Mucosa of stomach (tissue), 1 donor: ENCODE measurements around the gene ZBTB4.

Source experiments
- H3K27me3 ChIP-seq: one replicate; pipeline ENCODE4 v1.7.0; 2013; ENCODE audit warnings: mild to moderate bottlenecking, low read length; ENCODE audit not compliant: control insufficient read depth, insufficient read depth
- H3K36me3 ChIP-seq: one replicate; pipeline ENCODE4 v1.7.0; 2013; ENCODE audit warnings: low read length; ENCODE audit not compliant: control insufficient read depth, insufficient read depth
- H3K4me1 ChIP-seq: one replicate; pipeline ENCODE4 v1.7.0; 2013; ENCODE audit warnings: mild to moderate bottlenecking, low read length; ENCODE audit not compliant: control insufficient read depth, insufficient read depth
- H3K4me3 ChIP-seq: one replicate; pipeline ENCODE4 v1.7.0; 2013; ENCODE audit warnings: low read length
- H3K9ac ChIP-seq: one replicate; pipeline ENCODE4 v1.7.0; 2013; ENCODE audit warnings: mild to moderate bottlenecking, low read length, moderate library complexity
- H3K9me3 ChIP-seq: one replicate; pipeline ENCODE4 v1.7.0; 2013; ENCODE audit warnings: mild to moderate bottlenecking, low read length, moderate library complexity; ENCODE audit not compliant: control insufficient read depth
- donor health status: Pancreatic carcinoma.

Gene ZBTB4

GRCh38 chr17:7432296-7432695 lies 47.1 kb downstream of the ZBTB4 start:
- H3K27me3 ChIP-seq = peaks cover 15% of the 10 kb centered on the region
- no peaks in the 10 kb centered on the region for H3K36me3 ChIP-seq
- no peak overlapping the region for H3K4me3 ChIP-seq
- H3K9me3 ChIP-seq = no peaks in the 10 kb centered on the region
- peaks cover 17% of the 10 kb centered on the region for H3K4me1 ChIP-seq
- H3K9ac ChIP-seq = no peak overlapping the region

DNA sequence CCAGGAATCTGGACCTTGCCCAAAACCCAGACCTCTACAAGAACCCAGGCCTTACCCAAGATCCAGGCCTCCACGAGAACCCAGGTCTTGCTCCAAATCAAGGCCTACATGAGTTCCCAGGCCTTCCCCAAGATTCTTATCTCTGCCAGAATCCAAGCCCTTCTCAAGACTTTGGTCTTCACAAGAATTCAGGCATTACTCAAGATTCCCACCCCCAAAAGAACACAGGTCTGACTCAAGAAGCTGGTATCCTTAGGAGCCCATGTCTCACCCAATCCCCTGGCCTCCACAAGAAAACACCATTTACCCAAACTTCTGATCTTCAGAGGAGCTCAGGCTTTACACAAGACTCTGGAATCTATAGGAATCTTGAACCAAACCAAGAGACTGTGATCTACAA lies 48.2 kb downstream of the ZBTB4 start:
- no peaks in the 10 kb centered on the region for H3K36me3 ChIP-seq
- H3K4me3 ChIP-seq = no peak overlapping the region
- no peak overlapping the region for H3K9ac ChIP-seq
- H3K9me3 ChIP-seq = no peaks in the 10 kb centered on the region
- H3K27me3 ChIP-seq = peaks cover 14% of the 10 kb centered on the region
- peaks cover 8% of the 10 kb centered on the region for H3K4me1 ChIP-seq

- no peak overlapping the region for H3K4me3 ChIP-seq
- peaks cover 4% of the 10 kb centered on the region for H3K27me3 ChIP-seq
- no peak overlapping the region for H3K9ac ChIP-seq
- H3K36me3 ChIP-seq = no peaks in the 10 kb centered on the region
- no peaks in the 10 kb centered on the region for H3K4me1 ChIP-seq
- no peaks in the 10 kb centered on the region for H3K9me3 ChIP-seq
These were observed 49.7 kb downstream of the ZBTB4 start for GRCh38 chr17:7429722-7430121.

- no peaks in the 10 kb centered on the region for H3K9me3 ChIP-seq
- peaks cover 4% of the 10 kb centered on the region for H3K27me3 ChIP-seq
- no peaks in the 10 kb centered on the region for H3K4me1 ChIP-seq
- H3K36me3 ChIP-seq = no peaks in the 10 kb centered on the region
- no peak within 1 kb of the TSS for H3K9ac ChIP-seq
- no peak within 1 kb of the TSS for H3K4me3 ChIP-seq
These were observed 50.9 kb downstream of the ZBTB4 start, which contains the start of gene SPEM3 for GRCh38 chr17:7428557-7428956. Gene SPEM3, plus strand, starts transcription at chr17:7428857. Its CDS starts 46 bp downstream, at chr17:7428903.

GRCh38 chr17:7427549-7427948 lies 51.9 kb downstream of the ZBTB4 start:
- Histone ChIP-seq H3K9me3 (no peaks in the 10 kb centered on the region), H3K4me1 (no peaks in the 10 kb centered on the region), H3K4me3 (no peak overlapping the region), H3K9ac (no peak overlapping the region), H3K27me3 (peaks cover 4% of the 10 kb centered on the region), H3K36me3 (no peaks in the 10 kb centered on the region)

DNA sequence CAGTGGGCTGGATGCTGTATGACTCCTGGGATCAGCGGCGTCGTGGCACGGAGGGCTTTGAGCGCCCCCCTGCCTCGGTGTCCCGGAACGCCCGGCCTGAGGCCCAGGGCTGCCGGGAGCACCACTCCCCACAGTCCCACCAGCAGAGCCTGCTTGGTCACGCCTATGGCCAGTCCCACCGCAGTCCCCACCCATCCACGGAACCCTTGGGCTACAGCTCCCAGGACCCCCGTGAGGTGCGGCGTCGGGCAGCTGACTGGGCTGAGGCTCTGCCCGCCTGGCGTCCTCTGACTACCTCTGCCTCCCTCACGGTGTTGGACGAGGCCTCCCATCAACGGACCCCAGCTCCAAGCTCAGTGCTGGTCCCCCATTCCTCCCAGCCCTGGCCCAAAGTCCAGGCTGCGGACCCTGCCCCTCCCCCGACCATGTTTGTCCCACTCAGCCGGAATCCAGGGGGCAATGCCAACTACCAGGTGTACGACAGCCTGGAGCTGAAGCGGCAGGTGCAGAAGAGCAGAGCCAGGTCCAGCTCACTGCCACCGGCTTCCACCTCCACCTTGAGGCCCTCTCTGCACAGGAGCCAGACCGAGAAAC lies 52.4 kb downstream of the ZBTB4 start:
- peaks cover 4% of the 10 kb centered on the region for H3K27me3 ChIP-seq
- H3K36me3 ChIP-seq = no peaks in the 10 kb centered on the region
- no peak overlapping the region for H3K4me3 ChIP-seq
- no peaks in the 10 kb centered on the region for H3K4me1 ChIP-seq
- no peaks in the 10 kb centered on the region for H3K9me3 ChIP-seq
- no peak overlapping the region for H3K9ac ChIP-seq

DNA sequence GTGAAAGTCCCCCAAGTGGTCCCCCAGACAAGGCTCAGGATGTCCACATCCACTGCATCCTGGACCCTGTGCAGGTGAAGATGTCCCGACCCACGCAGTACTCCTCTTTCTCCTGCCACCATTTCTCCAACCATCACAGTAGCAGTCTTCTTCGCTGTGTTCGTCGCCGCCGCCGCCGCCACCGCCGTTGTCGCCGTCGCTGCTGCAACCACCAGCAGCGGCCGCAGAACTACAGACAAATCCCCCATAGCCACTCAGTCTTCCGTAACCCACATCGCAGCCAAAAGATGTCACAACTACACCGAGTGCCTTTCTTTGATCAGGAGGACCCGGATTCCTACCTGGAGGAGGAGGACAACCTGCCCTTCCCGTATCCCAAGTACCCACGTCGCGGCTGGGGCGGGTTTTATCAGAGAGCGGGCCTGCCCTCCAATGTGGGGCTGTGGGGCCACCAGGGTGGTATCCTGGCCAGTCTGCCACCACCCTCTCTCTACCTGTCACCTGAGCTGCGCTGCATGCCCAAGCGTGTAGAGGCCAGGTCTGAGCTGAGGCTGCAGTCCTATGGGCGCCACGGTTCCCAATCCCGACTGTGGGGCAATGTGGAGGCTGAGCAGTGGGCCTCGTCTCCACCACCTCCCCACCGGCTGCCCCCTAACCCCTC lies 53.1 kb downstream of the ZBTB4 start:
- H3K9me3 ChIP-seq = no peaks in the 10 kb centered on the region
- no peaks in the 10 kb centered on the region for H3K4me1 ChIP-seq
- no peak overlapping the region for H3K4me3 ChIP-seq
- peaks cover 4% of the 10 kb centered on the region for H3K27me3 ChIP-seq
- H3K36me3 ChIP-seq = no peaks in the 10 kb centered on the region
- H3K9ac ChIP-seq = no peak overlapping the region

DNA sequence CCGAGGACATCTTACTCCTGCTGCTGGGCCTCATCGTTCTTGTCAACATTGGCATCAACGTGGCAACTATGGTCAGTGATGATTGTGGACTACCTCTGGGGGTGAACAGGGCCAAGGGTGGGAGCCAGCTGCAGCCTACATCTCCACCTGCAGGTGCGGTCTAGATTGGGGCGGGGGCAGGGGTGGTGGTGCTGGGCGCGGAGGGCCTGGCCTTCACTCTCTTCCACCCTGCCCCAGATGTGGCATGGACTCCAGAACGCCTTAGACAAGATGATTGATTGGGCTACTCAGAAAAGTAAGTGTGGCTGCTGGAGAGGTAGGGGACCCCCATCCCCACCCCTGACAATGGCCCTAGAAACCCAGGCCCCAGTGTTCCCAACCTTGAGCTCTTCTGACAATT lies 53.7 kb downstream of the ZBTB4 start:
- Histone ChIP-seq H3K36me3 (no peaks in the 10 kb centered on the region), H3K27me3 (peaks cover 4% of the 10 kb centered on the region), H3K4me1 (no peaks in the 10 kb centered on the region), H3K9ac (no peak overlapping the region), H3K4me3 (no peak overlapping the region), H3K9me3 (no peaks in the 10 kb centered on the region)

DNA sequence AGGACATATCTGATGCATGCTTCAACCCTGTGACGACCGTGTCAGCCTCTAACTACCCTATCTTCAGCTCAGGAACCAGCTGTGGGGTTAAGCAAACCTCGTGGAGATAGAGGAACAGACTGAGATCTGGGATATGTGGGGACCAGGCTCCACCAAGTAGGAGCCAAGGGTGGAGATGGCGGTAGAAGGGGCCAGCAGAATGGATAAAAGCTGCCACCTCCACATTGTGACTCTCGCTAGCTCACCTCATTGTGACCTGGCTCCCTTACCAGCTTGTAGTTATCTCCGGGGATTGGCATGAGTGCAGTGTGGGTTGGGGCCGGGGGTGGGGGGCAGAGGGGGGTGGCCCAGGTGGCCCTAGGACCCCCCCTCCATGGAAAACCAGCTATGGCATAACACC lies 54.1 kb downstream of the ZBTB4 start, which contains the start of gene SPEM2:
Gene SPEM2, plus strand, starts transcription at position 301 of the 400 bp plus-strand sequence. Its CDS starts 73 bp downstream, at position 374.
- no peak within 1 kb of the TSS for H3K9ac ChIP-seq
- H3K27me3 ChIP-seq = peaks cover 2% of the 10 kb centered on the region
- H3K36me3 ChIP-seq = no peaks in the 10 kb centered on the region
- no peak within 1 kb of the TSS for H3K4me3 ChIP-seq
- no peaks in the 10 kb centered on the region for H3K4me1 ChIP-seq
- no peaks in the 10 kb centered on the region for H3K9me3 ChIP-seq

DNA sequence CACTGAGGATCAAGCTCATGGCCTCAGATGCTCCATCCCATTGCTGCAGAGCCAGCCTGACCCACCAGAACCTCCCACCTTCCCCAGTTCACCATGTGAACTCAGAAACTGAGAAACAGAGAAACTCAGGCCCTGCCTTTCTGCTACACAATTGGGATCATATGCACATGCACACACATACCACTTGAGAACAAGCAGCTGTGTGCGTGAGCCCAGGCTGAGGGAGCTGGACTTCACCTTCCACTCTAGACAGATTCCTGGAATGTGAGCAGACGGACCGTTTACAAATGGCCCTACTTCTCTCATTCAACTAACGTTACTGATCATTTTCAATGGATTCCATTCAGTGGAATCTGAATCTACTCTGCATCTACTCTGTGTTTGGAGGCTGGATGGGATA lies 55.8 kb downstream of the ZBTB4 start:
- Histone ChIP-seq H3K36me3 (no peaks in the 10 kb centered on the region), H3K9ac (no peak overlapping the region), H3K27me3 (peaks cover 5% of the 10 kb centered on the region), H3K4me1 (no peaks in the 10 kb centered on the region), H3K9me3 (no peaks in the 10 kb centered on the region), H3K4me3 (no peak overlapping the region)

DNA sequence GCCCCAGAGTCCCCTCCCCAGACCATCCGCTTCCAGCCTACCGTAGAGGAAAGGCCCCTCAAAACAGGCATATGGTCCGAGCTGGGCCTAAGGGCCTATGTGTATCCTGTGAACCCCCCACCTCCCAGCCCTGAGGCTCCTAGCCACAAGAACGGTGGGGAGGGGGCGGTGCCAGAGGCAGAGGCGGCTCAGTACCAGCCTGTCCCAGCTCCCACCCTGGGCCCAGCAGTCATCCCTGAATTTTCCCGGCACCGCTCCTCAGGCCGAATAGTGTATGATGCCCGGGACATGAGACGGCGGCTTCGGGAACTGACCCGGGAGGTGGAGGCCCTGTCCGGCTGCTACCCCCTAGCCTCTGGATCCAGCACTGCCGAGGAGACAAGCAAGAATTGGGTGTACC lies 58.2 kb downstream of the ZBTB4 start:
- H3K9me3 ChIP-seq = no peaks in the 10 kb centered on the region
- no peak overlapping the region for H3K9ac ChIP-seq
- H3K36me3 ChIP-seq = no peaks in the 10 kb centered on the region
- H3K27me3 ChIP-seq = peaks cover 8% of the 10 kb centered on the region
- no peak overlapping the region for H3K4me3 ChIP-seq
- no peaks in the 10 kb centered on the region for H3K4me1 ChIP-seq

DNA sequence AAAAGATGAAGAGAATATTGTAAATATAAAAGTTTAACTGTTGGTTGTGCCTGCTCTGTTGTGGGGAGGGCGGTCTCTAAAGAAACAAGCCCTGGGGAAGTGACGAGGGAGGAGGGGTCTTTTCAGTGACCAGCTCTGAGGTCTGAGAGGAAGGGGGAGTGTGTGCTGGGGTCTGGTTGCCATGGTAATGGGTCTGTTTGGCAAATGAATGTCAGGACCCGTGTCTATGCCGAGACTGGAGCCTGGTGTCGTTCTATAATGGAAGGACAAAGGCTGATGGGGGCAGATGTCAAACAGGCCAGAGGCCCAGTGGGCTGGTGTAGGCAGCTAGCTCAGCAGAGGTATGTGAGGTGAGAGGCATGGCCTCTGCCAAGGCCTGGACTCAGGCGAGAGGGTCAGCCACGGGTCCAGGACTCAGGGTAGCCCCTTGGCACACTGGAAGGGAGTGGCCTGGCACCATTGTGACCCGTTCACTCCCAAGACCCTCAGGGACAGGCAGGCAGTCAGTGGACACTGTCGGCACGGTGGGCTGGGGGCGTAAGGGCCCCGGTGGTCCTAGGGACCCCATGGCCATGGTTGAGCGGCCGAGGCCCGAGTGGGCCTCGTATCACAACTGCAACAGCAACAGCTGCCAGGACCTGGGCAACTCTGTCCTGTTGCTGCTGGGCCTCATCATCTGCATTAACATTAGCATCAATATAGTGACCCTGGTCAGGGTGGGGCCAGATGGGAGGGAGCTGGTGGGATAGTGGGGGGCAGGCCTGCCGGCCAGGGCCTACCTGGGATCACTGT lies 59.4 kb downstream of the ZBTB4 start, which contains the start of gene SPEM1:
Gene SPEM1, plus strand, starts transcription at position 506 of the 792 bp plus-strand sequence. Its CDS starts 61 bp downstream, at position 567.
- Histone ChIP-seq H3K36me3 (no peaks in the 10 kb centered on the region), H3K9ac (no peak within 1 kb of the TSS), H3K27me3 (peaks cover 8% of the 10 kb centered on the region), H3K4me1 (no peaks in the 10 kb centered on the region), H3K9me3 (no peaks in the 10 kb centered on the region), H3K4me3 (no peak within 1 kb of the TSS)
